PC-3 (cell line): ENCODE measurements around the gene NPPB.

ENCODE experiments used
- EZH2 ChIP-seq: fragments of 300-600 bp; sonication (generic); IDR thresholded peaks from one replicate; pipeline ENCODE4 v1.6.1; 2017; ENCODE audit warnings: antibody characterized with exemption, mild to moderate bottlenecking, low read length; ENCODE audit not compliant: unreplicated experiment
- TF ChIP-seq, protein P1 (sequence below): fragments of 300-600 bp; sonication (generic); conservative IDR thresholded peaks from 2 replicates; pipeline ENCODE4 v1.5.1; 2017; ENCODE audit warnings: antibody characterized with exemption, low read depth, mild to moderate bottlenecking, low read length

DNA sequence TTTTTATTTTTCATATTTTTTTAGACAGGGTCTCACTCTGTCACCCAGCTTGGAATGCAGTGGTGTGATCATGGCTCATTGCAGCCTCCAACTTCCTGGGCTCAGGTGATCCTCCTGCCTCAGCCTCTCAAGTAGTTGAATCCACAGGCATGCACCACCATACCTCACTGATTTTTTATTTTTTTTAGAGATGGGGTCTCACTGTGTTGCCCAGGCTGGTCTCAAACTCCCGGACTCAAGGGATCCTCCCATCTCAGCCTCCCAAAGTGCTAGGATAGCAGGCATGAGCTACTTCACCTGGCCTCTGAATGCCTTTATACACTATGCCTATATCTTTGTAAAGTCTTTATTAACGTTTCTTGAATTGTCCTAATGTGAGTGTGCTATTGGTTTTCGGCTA, 10.4 kb upstream of the NPPB start:
- TF ChIP-seq, protein P1, sequence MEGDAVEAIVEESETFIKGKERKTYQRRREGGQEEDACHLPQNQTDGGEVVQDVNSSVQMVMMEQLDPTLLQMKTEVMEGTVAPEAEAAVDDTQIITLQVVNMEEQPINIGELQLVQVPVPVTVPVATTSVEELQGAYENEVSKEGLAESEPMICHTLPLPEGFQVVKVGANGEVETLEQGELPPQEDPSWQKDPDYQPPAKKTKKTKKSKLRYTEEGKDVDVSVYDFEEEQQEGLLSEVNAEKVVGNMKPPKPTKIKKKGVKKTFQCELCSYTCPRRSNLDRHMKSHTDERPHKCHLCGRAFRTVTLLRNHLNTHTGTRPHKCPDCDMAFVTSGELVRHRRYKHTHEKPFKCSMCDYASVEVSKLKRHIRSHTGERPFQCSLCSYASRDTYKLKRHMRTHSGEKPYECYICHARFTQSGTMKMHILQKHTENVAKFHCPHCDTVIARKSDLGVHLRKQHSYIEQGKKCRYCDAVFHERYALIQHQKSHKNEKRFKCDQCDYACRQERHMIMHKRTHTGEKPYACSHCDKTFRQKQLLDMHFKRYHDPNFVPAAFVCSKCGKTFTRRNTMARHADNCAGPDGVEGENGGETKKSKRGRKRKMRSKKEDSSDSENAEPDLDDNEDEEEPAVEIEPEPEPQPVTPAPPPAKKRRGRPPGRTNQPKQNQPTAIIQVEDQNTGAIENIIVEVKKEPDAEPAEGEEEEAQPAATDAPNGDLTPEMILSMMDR, result no peak
- TF ChIP-seq EZH2, result no peak
